NCI-H446 (cell line): ENCODE data around the gene KATNAL1.

Experiments
- DNase-seq, 2 experiments: peaks; one replicate each; lab custom pipeline; 2025; lab: John Stamatoyannopoulos, UW

The KATNAL1 gene

DNA sequence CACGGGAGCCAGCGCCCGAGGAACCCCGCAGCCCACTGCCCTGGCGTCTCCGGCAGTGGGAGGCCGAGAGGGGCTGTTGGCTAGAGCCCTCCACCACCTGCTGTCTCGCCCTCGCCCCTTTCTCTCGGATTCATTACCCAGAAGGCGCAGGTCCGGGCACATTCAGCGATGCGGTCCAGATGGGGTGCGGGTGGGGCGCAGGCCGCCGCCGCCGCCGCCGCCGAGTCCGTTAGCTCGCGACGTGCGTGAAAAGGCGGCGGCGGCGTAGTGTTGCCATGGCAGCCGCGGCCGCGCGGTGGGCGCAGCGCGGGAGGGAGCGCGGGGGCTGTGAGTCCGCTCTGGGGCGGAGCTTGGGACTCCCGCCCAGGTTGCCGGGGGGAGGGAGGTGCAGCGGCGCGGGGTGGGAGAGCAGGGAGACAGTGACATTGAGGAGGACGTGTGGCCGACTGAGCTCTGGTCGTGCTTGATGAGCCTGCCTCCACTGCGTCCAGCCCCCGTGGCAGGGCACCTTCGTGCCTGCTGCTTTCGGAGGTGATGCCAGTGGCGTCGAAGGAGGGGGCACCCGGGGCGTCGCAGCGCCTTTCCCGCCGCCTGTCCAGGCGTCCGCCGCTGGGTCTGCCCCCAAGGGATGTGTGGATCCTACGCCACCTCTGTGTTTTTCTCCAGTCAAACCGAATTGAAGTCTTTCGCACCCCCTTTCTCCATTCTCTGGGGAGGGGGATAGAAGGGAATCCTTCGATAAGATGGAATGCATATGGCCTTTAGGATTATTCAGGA is at the start of gene KATNAL1:
Gene KATNAL1, minus strand, starts transcription at position 358 of the 777 bp plus-strand sequence. CDS start 23,774 bp downstream, outside the sequence.
- peak; percentile 44 to 77 for DNase-seq

DNA sequence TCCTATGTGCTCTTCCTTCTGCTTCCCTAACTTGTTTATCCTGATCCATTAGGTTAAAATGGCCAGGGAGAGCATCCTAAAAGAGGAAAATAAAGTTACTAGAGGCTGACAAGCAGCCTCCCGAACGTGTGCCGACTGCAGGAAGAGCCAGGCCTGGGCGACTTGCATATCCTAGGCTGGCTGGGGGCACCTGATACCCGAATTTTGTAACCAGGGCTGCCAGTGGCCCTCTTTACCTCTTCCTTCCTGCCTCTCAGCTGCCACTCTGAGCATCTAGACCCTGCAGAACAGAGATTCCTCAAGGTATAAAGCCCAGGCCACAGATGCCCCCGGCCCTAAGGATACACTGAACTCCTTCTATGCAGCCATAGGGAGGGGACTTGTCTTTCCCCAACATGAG is 48.5 kb upstream of the KATNAL1 start:
- DNase-seq = no peak

DNA sequence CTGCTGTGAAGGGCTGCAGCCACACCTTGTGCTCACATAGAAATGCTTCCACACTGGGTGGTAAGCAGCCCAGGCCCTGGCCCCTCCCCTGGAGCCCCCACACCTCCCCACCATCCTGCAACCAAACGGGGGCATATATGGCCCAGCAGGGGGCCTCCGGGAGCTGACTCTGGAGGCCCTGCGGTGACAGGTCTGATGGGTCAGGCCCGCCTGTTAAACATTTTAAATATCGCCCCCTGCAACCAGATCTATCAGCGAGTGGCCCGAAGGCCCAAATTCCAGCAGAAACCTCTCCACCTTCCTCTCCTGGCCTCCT is 48.0 kb upstream of the KATNAL1 start:
- DNase-seq = no peak

DNA sequence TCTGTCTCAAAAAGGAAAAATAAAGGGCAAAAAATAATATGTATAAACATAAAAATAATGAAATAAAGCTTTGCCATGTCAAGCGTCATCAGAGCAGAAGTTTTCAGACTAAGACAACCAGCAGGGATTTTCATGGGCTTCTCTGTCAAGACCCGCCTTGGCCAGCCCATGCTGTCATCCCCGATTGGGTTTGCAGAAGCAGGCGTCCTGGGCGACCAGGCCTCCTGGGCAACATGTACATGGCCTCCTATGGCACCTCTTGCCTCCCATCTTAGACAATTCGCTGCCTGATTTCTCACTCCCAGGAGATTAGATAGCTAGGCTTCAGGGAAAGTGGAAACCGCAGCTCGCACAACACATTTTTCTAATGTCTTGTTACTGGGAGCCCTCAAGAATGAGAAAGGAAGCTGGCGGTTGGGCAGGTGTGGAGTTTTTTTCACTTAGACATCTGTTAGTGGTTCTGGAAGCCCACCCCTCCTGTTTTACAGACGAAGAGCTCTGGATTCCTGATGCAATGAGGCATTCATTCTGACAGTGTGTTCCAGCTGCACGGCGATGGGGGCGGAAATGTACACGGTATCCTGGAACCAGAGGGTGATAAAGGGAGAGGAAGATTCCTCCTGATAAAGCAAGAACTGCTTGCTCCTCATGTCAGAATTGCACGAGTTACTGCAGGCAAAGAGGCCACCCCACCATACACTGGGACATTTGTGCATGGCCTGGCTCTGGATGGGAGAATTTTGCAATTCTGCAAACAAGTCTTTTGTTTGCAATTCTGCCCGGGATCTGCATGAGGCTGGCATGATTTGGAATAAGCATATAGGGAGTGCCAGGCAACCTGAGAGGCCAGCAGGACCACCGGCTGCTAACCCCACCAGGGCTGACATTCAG is 47.4 kb upstream of the KATNAL1 start:
- DNase-seq = no peak

DNA sequence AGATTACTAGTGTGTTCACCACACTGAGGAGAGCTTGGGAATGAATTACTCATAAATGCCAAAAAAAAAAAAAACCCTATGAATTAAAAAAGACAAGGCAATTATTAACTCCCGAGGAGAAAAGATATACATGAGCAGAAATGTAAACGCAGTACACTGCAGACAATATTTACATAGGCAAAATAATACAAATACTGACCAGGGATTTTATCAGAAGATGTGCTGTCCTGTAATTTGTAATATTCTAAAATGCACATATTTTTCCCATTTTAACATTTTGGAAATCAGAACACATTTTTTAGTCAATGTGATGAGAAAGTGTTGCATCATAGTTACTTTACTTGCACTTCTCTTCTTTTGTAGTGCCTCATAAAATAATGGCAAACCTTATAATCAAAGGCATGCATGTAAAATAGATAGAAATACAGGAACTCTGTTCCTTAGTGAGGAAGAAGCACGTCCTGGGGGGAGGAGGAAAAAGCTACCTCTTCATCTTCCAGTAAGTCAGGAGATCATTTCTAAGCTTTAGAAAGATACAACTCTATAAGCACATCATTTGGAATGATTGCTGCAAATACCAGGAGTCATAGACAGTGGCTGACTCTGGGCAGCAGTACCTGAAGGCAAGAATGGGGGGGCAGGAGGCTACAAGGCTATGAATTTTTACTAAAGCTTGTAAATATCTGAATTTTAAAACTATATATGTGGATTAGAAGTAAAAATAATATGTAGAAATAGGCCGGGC is 46.3 kb upstream of the KATNAL1 start:
- no peak for DNase-seq

DNA sequence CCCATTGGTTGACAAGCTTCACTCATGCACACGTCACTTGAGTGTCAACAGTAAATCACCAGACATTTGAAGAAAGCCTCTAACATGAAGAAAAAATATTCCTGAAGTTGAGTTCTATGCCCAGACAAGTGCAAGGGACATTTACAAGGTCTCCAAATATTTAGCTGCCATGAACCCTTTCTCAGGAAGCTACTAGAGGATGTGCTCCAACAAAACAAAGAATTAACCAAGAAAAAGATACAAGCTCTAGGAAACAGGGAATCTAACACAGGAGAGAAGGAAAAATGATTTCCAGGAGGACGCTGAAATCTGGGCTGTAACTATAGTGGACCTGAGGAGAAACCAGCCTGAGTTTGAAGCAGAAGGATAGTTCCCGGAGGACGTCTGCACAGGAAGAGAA is 45.7 kb upstream of the KATNAL1 start:
- DNase-seq = no peak

DNA sequence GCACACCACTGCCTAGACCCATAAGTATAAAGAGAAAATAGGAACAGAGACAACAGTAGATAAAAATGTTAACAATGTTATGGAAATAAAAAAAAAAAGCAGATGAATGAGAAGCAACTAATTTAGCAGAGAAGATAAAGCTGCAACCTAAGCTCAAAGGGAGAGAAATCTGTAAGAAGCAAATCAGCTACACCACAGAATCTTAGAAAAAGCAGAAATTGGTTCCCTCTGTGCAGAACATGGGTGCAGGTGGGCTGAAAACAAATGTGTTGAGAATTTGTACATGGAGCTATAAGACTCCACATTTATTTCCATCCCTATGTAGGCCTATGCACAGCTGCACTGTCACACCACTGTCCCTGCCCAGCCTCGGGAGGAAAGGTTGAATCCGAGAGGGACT is 44.8 kb upstream of the KATNAL1 start:
- DNase-seq = no peak

DNA sequence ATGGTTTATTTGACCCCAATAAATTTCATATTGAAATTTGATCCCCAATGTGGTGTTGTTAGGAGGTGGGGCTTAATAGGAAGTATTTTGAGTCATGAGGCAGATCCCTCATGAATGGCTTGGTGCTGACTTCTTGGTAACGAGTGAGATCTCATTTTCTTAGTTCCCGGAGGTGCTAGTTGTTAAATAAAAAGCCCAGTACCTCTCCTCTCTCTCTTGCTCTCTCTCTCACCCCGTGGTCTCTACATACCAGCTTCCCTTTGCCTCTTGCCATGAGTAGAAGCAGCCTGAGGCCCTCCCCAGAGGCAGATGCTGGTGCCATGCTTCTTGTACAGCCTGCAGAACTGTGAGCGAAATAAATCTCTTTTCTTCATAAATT is 39.4 kb upstream of the KATNAL1 start:
- DNase-seq = no peak

DNA sequence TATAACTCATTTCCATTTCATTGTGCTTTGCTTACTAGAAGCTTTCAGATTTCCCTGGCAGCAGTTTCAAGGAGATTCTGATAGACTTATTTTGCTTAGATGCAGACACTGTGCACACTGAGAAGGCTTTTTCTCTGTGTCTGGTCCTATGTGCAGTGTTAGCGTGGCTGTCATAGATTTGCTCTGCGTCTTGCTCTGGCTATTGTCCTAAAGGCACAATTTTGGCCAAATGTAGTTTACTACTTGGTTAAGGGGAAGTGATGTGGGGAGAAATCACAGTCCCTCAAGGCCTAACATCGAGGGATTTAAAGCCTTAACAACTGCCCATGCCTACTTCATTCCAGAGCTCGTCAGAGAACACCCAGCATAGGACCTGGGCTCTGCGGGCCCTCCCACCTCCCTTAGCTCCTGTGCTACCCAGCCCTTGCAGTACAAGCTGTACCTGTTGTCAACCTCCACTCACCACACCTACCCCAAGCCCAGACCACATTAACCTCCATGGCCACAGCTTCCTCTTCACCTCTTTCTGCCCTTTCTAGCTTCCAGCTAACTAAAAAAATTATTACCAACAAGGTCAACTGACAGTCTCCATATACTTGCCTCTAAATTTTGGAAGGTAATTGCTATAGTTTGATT is 38.9 kb upstream of the KATNAL1 start:
- no peak for DNase-seq

DNA sequence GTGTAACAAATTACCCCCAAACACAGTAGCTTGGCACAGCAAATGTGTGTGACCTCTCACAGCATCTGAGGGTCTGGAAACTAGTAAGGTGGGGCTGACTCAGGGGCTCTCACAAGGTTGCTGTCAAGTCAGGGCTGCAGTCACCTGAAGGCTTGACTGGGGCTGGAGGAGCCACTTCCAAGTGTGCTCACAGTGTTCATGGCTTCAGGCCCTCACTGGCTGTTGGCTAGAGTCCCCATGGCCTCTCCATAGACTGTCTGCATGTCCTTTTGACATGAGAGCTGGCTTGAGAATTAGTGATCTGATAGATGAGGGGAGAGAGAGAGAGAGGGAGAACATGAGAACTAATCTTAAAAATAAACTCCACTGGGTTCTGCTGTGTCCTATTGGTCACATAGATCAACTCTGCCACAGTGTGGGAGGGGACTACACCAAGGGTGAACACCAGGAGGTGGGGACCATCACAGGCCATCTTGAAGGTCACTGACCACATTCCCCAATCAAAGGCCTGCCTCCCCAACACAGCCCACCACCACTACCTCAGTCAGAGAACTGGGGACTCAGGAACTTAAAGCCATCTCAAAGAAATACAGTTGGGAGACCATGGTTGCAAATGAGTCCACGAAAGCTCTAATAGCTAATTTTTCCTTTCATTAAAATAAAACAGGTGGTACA is 38.2 kb upstream of the KATNAL1 start:
- no peak for DNase-seq

DNA sequence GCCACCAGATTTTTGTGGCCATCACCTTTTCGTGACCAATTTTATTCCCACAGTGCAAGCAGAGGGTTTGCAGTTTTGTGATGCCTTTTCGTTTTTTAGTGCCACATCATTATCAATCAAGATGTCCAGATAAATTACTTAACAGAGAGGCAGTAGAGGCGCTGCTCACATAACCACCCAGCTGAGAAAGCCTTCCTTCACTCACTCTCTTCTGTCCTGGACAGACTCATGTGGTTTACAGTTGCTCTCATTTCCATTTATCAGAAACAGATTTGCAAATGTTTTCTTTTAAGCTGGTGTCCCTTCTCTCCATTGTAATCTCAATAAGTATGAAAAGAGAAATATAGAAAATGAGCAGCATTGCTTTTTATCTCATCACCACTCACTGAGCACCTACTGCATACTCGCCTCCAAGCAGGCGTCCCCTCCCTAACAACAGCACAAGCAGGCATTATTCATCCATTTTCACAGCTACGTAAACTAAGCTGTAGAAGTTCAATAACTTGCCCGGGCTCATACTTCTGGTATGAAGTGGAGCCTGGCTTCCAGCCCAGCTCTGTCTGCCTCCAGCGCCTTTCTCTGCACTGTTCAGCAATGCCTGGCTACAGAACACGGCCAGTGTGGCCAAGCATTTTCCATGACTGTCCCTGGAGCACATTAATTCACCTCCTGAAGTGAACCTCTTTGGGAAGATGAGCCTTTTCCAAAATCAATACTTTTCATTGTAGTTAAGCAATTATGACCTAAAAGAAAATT is 34.6 kb upstream of the KATNAL1 start:
- peak in 1 of 2 experiments; percentile 59 for DNase-seq

DNA sequence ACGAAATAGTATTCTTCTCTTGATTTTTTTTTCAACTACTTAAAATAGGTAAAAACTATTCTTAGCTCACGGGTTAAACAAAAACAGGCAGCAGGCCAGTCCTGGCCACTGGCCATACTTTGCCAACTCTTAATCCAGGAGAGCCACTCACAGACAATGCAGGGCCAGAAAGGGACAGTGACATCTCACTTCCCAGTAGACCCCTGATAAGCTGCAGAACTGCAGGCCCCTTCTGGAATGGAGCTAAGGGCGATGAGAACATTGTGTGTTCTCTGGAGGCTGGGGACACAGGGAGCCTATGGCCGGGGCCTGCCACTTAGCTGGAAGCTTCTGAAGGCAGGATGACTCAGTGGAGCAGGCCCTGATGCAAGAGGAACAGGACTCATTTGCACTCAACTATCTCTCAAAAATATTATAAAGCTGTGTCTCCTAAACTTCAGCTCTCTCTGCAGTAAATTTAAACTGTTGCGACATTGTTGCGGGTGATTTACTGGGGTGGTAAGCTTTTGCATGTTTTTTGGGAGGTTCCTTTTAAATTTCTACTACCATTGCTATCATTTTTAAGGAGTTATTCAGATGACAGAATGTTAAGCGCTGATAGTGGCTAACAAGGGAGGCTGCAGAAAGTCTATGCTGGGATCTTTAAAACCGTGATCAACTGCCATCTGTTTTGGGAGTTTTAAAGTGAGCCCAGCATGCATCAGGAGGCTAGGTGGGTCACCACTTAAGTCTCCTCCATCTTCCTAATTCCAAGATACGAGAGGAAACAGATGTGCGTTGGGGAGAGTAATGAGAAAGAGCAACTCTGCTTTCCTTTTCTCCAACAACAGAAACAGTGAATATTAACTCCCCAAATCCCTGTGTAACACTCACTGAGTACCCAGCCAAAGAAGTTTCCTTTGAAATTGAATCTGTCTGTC is 33.2 kb upstream of the KATNAL1 start:
- no peak for DNase-seq

DNA sequence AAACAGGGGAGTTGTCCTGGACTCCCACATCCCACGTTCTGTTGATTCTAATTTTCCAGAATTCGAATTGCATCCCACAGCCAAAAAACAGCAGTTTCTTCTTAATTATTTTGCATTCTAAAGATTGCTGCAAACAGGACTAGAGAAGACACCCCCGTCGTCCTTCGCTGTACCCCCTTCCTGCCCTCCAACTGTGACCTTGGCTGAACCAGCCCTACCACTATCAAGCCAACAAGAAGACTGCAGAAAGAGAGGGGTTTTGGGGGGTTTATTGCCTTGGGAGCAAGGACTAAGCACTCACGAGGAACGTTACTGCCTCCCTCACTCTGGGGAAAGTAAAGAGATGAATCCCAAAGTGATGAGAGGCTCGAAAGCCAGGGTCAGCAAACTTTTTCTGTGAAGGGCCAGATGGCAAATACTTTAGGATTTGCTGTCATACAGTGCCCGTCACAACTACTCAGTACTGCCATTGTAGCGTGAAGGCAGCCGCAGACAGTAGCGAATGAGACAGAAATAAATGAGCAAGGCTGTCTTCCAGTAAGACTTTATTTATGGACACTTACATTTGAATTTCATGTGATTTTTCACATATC is 32.5 kb upstream of the KATNAL1 start:
- no peak for DNase-seq

DNA sequence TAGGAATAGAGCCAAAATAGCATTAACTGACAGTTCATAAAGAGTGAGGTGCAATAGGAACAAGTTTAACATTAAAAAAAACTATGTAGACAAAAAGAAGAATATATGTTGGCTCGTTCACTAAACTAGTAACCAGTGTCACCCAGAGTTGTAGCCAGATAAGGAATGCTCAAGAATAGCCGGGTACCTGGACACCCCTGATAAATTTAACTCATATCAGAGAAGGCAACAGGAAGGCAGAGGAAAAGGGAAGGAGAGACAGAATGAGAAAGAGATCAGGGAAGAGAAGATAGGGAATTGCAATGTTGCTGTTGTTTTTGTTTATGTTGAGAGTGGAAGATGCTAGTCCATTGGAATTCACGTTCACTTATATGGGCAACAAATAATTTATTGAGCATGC is 31.6 kb upstream of the KATNAL1 start:
- DNase-seq = no peak

DNA sequence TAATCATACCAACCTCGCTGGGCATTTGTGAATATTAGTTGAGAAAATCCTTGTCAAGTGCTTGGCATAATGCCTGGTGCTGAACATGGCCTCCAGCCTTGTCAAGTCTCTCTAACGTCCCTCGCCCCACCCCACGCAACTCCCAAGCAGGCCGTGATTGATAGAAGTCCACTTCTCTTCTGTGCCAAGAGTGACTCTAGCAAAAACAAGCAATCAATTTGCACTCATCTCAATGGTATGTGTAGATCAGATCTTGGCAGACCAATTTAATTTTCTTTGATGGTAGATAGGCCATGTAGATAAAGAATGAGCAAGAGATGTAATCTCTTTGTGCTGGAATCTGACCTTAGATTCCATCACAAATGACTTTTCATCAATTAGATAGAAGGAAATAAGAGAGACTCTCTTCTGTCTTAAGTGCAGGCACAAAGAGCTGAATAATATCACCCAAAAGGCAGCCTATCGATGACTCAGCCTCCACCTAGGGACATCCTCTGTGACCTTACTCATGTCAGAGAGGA is 31.0 kb upstream of the KATNAL1 start:
- DNase-seq = no peak

DNA sequence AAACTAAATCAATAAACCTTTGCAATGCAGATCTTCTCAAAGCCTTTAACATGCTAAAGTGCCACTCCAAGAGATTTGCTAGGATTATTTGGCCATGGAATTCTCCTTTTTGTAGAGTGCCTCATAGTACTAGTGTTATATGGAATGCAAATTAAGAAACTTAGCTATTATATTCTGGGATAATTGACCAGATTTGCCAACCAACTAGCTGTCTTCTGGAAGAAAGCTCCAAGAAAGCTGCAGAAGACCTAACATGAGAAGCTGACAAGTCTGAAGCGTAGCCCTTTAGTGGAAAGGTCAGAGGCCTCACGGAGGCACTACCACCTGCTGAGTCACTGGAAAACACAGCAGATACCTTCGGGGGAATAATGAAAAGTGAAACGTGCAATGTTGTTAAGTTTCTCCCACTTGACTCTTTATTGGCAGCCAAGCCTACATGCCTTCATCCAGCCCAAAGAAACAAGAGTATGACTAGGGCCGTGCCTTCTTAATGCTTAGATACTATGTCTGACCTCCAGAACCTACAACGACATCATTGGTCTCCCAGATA is 29.8 kb upstream of the KATNAL1 start:
- no peak for DNase-seq

DNA sequence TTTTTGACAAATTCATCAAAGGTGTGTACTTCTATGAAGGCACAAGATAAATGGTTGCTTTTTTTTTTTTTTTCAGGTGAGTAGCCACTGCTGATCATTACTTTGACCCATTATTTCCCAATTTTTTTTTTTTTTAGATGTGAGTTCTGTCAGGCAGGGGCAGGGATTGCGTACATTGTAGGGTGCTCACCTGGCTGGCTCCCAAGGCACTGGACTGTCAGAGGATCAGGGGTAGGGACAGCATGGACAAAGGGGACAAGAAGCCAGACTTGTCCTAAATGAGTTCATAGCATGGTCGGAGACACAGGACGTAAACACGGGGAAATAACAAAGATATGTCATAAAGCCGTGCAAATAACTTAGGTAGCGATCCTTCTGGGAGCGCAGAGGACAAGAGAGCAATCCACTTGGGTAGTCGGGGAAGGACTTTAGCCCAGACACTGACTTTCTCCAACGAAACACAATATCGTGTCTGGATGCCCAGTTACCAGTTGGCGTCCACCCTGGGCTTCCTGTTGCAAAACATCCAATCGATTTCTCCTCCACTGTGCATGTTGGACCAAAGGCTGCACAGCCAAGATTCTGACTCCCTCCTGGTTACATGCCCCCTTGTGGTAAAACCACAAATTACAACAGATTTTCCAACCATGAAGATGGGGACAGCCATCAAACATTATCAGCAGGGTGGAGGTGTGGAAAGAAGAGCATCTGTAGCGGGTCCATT is 27.5 kb upstream of the KATNAL1 start:
- DNase-seq = no peak

DNA sequence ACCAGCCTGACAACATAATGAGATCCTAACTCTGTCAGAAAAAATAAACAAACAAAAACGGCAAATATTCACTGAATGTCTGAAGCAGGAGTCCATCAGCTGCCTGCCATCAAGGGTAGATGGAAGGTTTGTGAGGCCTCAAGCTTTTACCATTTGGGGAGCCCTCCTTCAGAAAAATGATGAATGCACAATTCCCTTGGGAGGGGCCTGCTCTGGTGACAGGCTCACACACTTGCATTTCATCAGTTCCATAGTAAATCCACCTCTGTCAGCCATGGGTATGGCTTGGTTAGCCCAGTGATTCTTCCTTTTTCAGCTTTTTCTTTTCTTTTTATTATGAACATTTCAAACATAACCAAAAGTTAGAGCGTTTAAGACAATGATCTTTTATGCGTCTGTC is 26.3 kb upstream of the KATNAL1 start:
- DNase-seq = no peak
